Islet of Langerhans (tissue), 1 donor: Measurements from ENCODE around the gene WNT16.

Experiments used
- FAIRE-seq: peaks from one replicate; lab custom pipeline; 2011; peaks lifted over from hg19 to GRCh38; lab: Jason Lieb, UNC

WNT16 gene

GRCh38 chr7:121351682-121352081 is 22.9 kb downstream of the WNT16 start:
- no peak for FAIRE-seq

GRCh38 chr7:121352323-121352722 is 23.5 kb downstream of the WNT16 start:
- no peak for FAIRE-seq

GRCh38 chr7:121355574-121355973 is 26.8 kb downstream of the WNT16 start:
- no peak for FAIRE-seq

- FAIRE-seq, result no peak
Observed at GRCh38 chr7:121360564-121360963, 31.8 kb downstream of the WNT16 start.

- peak; percentile 96 for FAIRE-seq
Observed at GRCh38 chr7:121366852-121367431, 38.1 kb downstream of the WNT16 start.

- no peak for FAIRE-seq
Observed at GRCh38 chr7:121369462-121369861, 40.7 kb downstream of the WNT16 start.

- no peak for FAIRE-seq
Observed at GRCh38 chr7:121371367-121371766, 42.6 kb downstream of the WNT16 start.

- no peak for FAIRE-seq
Observed at GRCh38 chr7:121371883-121372282, 43.1 kb downstream of the WNT16 start.

- FAIRE-seq, result peak; percentile 94
Observed at GRCh38 chr7:121372376-121373010, 43.7 kb downstream of the WNT16 start.

- no peak for FAIRE-seq
Observed at GRCh38 chr7:121373177-121373576, 44.4 kb downstream of the WNT16 start.

GRCh38 chr7:121376979-121377378 is 48.2 kb downstream of the WNT16 start:
- no peak for FAIRE-seq

- FAIRE-seq, result no peak
Observed at GRCh38 chr7:121379930-121380329, 51.1 kb downstream of the WNT16 start.

- FAIRE-seq, result peak; percentile 92
Observed at GRCh38 chr7:121382473-121382872, 53.7 kb downstream of the WNT16 start.

GRCh38 chr7:121383235-121383910 is 54.6 kb downstream of the WNT16 start:
- no peak for FAIRE-seq

- FAIRE-seq, result no peak
Observed at GRCh38 chr7:121384265-121384664, 55.5 kb downstream of the WNT16 start.

GRCh38 chr7:121385056-121385799 is 56.4 kb downstream of the WNT16 start:
- no peak for FAIRE-seq

GRCh38 chr7:121385800-121386179 is 57.0 kb downstream of the WNT16 start:
- FAIRE-seq, result no peak

- no peak for FAIRE-seq
Observed at GRCh38 chr7:121388950-121389349, 60.1 kb downstream of the WNT16 start.

- no peak for FAIRE-seq
Observed at GRCh38 chr7:121390109-121390508, 61.3 kb downstream of the WNT16 start.

GRCh38 chr7:121390617-121391016 is 61.8 kb downstream of the WNT16 start:
- FAIRE-seq, result no peak
